NT2/D1 (cell line): Measurements from ENCODE around the gene CST4.
"Not testable (repeated sequence)": the region's sequence is repeated elsewhere in the genome, so short reads cannot be mapped to it uniquely, and the experiment has no call there.

Experiments used
- DNase-seq: peaks from one replicate; pipeline ENCODE4 v3.0.0-alpha.2; 2011; ENCODE audit warnings: low read depth, low spot score
- H3K27me3 ChIP-seq: 2 replicates; pipeline ENCODE4 v1.6.0; 2011; ENCODE audit warnings: mild to moderate bottlenecking; ENCODE audit not compliant: insufficient read length, insufficient read depth
- H3K36me3 ChIP-seq: 2 replicates; pipeline ENCODE4 v1.6.1; 2011; ENCODE audit warnings: mild to moderate bottlenecking, low read length, mixed read lengths; ENCODE audit not compliant: insufficient read depth, insufficient read length
- H3K4me1 ChIP-seq: 2 replicates; pipeline ENCODE4 v1.5.1; 2011; ENCODE audit not compliant: insufficient read depth, insufficient read length
- H3K4me3 ChIP-seq: 2 replicates; pipeline ENCODE4 v1.5.1; 2011; ENCODE audit warnings: low read depth; ENCODE audit not compliant: insufficient read length
- H3K9ac ChIP-seq: 2 replicates; pipeline ENCODE4 v1.6.0; 2011; ENCODE audit warnings: low read depth; ENCODE audit not compliant: insufficient read length
- H3K9me3 ChIP-seq: 2 replicates; pipeline ENCODE4 v1.5.1; 2011; ENCODE audit warnings: mild to moderate bottlenecking, low read length; ENCODE audit not compliant: insufficient read depth
- SUZ12 ChIP-seq: IDR thresholded peaks from 2 replicates; pipeline ENCODE4 v1.6.1; 2011; ENCODE audit not compliant: insufficient read length, insufficient read depth; ENCODE audit errors: extremely low read depth
- YY1 ChIP-seq: IDR thresholded peaks from 2 replicates; pipeline ENCODE4 v1.6.1; 2011; ENCODE audit not compliant: insufficient read length, insufficient read depth
- ZNF274 ChIP-seq: IDR thresholded peaks from 2 replicates; pipeline ENCODE4 v1.6.1; 2011; ENCODE audit warnings: mild to moderate bottlenecking, low read depth, low read length

The CST4 gene

GRCh38 chr20:23721962-23722361 is 33.1 kb upstream of the CST4 start:
- no peaks in the 10 kb centered on the region for H3K36me3 ChIP-seq
- H3K9me3 ChIP-seq: no peaks in the 10 kb centered on the region
- TF ChIP-seq SUZ12: no peak
- TF ChIP-seq ZNF274: no peak
- TF ChIP-seq YY1: no peak
- DNase-seq: no peak
- H3K27me3 ChIP-seq: no peaks in the 10 kb centered on the region
- no peak overlapping the region for H3K9ac ChIP-seq
- H3K4me3 ChIP-seq: no peak overlapping the region
- H3K4me1 ChIP-seq: no peaks in the 10 kb centered on the region

GRCh38 chr20:23719351-23719750 is 30.5 kb upstream of the CST4 start:
- H3K4me1 ChIP-seq, H3K9ac ChIP-seq, H3K9me3 ChIP-seq, H3K4me3 ChIP-seq, H3K36me3 ChIP-seq, DNase-seq, H3K27me3 ChIP-seq: not testable (repeated sequence)

- not testable (repeated sequence) for H3K36me3 ChIP-seq, H3K4me3 ChIP-seq, DNase-seq, H3K27me3 ChIP-seq, H3K4me1 ChIP-seq, H3K9me3 ChIP-seq, H3K9ac ChIP-seq
Observed at GRCh38 chr20:23711778-23712177, 22.9 kb upstream of the CST4 start.

GRCh38 chr20:23710771-23711170 is 21.9 kb upstream of the CST4 start:
- TF ChIP-seq YY1 (no peak), SUZ12 (no peak), ZNF274 (no peak)

GRCh38 chr20:23705895-23706294 is 17.1 kb upstream of the CST4 start:
- Histone ChIP-seq H3K9ac (no peak overlapping the region), H3K36me3 (no peaks in the 10 kb centered on the region), H3K9me3 (no peaks in the 10 kb centered on the region), H3K27me3 (no peaks in the 10 kb centered on the region), H3K4me1 (no peaks in the 10 kb centered on the region), H3K4me3 (no peak overlapping the region)
- no peak for TF ChIP-seq ZNF274
- DNase-seq: no peak

More at GRCh38 chr20:23710771-23711170, 21.9 kb upstream of the CST4 start:
- DNase-seq: no peak
- Histone ChIP-seq H3K4me1 (no peaks in the 10 kb centered on the region), H3K9me3 (no peaks in the 10 kb centered on the region), H3K9ac (no peak overlapping the region), H3K27me3 (no peaks in the 10 kb centered on the region), H3K4me3 (no peak overlapping the region), H3K36me3 (no peaks in the 10 kb centered on the region)

- no peaks in the 10 kb centered on the region for H3K36me3 ChIP-seq
- no peaks in the 10 kb centered on the region for H3K27me3 ChIP-seq
- no peak overlapping the region for H3K4me3 ChIP-seq
- no peaks in the 10 kb centered on the region for H3K4me1 ChIP-seq
- TF ChIP-seq YY1 (no peak), SUZ12 (no peak), ZNF274 (no peak)
- DNase-seq: no peak
- H3K9me3 ChIP-seq: no peaks in the 10 kb centered on the region
- H3K9ac ChIP-seq: no peak overlapping the region
Observed at GRCh38 chr20:23702021-23702420, 13.2 kb upstream of the CST4 start.

- H3K27me3 ChIP-seq: no peaks in the 10 kb centered on the region
- no peak for DNase-seq
- H3K36me3 ChIP-seq: no peaks in the 10 kb centered on the region
- no peak overlapping the region for H3K9ac ChIP-seq
- H3K4me3 ChIP-seq: no peak overlapping the region
- no peak for TF ChIP-seq ZNF274
- no peak for TF ChIP-seq YY1
- TF ChIP-seq SUZ12: no peak
- H3K4me1 ChIP-seq: no peaks in the 10 kb centered on the region
- H3K9me3 ChIP-seq: no peaks in the 10 kb centered on the region
Observed at GRCh38 chr20:23700931-23701330, 12.1 kb upstream of the CST4 start.

GRCh38 chr20:23697947-23698346 is 9.1 kb upstream of the CST4 start:
- H3K36me3 ChIP-seq: no peaks in the 10 kb centered on the region
- H3K27me3 ChIP-seq: no peaks in the 10 kb centered on the region
- no peaks in the 10 kb centered on the region for H3K9me3 ChIP-seq
- no peak overlapping the region for H3K9ac ChIP-seq
- peaks cover 3% of the 10 kb centered on the region for H3K4me1 ChIP-seq
- DNase-seq: no peak
- no peak for TF ChIP-seq YY1
- no peak for TF ChIP-seq ZNF274
- TF ChIP-seq SUZ12: no peak
- no peak overlapping the region for H3K4me3 ChIP-seq

- not testable (repeated sequence) for H3K4me3 ChIP-seq, DNase-seq, H3K9ac ChIP-seq, H3K27me3 ChIP-seq, H3K4me1 ChIP-seq, H3K36me3 ChIP-seq, H3K9me3 ChIP-seq
Observed at GRCh38 chr20:23695068-23695395, 6.2 kb upstream of the CST4 start.

GRCh38 chr20:23694178-23695067 is 5.6 kb upstream of the CST4 start:
- H3K4me1 ChIP-seq, DNase-seq, H3K9ac ChIP-seq, H3K4me3 ChIP-seq, H3K27me3 ChIP-seq, H3K9me3 ChIP-seq, H3K36me3 ChIP-seq: not testable (repeated sequence)
